Measurements from ENCODE around the gene RNF214. TPM values are rescaled to one million over a fixed set of nuclear protein-coding genes. Genes with fewer than 3 reads are reported as not detected.
A peak's percentile ranks its signal among the peaks of the same experiment; 100 is the strongest.

Gene RNF214
- total and polyA plus RNA-seq, 4 donors = 17.2 to 23.8 (median 20.2) TPM

DNA sequence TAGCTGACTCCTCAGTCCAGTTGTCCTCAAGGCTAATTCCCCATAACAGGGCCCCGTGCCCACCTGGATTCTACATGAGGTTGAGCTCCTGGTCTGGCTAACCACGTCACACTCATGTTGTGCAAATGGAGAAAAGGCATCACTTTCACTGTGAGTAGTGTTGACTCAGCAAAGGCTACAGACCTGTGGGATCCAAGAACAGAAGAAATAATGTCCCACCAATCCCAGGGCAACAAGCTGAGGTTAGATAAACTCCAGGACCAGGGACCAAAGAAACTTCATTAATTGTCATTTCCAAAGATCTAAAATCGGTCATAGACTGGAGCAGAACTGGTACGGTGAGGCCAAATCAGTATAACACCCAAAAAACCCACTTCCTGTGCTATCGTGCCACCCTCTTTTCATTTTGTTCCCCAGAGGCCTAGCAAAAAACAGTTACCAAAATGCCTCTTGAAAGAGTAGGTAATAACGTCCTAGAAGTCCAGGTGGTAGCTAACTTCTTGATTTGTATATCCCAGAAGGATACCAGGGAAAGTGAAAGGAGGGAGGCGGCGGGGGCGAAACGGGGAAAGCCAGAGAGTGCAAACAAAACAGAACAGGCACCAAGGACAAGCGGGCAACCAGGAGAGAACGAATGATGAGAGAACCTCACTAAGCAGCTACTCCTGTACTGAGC is 2.0 kb upstream of the RNF214 start:
- DNase-seq (ENCODE audit: low read depth in 4 of 6, low spot score in 6 of 6) = no peak
- Histone ChIP-seq H3K9me3 (ENCODE audit: control insufficient read depth, insufficient read depth, low read length) (no peaks in the 10 kb centered on the region), H3K4me3 (ENCODE audit: low read depth, low read length) (peak overlapping the region; percentile 94), H3K27ac (ENCODE audit: low read depth, low read length) (no peak overlapping the region), H3K27me3 (ENCODE audit: control insufficient read depth, insufficient read depth, low read length) (no peaks in the 10 kb centered on the region), H3K4me1 (ENCODE audit: control insufficient read depth, insufficient read depth, low read length) (peaks cover 23% of the 10 kb centered on the region), H3K36me3 (ENCODE audit: control insufficient read depth, insufficient read depth, low read length) (peaks cover 47% of the 10 kb centered on the region)
- 83% methylated on average over 8 of the region's 12 CpGs for WGBS (ENCODE audit: insufficient coverage)

DNA sequence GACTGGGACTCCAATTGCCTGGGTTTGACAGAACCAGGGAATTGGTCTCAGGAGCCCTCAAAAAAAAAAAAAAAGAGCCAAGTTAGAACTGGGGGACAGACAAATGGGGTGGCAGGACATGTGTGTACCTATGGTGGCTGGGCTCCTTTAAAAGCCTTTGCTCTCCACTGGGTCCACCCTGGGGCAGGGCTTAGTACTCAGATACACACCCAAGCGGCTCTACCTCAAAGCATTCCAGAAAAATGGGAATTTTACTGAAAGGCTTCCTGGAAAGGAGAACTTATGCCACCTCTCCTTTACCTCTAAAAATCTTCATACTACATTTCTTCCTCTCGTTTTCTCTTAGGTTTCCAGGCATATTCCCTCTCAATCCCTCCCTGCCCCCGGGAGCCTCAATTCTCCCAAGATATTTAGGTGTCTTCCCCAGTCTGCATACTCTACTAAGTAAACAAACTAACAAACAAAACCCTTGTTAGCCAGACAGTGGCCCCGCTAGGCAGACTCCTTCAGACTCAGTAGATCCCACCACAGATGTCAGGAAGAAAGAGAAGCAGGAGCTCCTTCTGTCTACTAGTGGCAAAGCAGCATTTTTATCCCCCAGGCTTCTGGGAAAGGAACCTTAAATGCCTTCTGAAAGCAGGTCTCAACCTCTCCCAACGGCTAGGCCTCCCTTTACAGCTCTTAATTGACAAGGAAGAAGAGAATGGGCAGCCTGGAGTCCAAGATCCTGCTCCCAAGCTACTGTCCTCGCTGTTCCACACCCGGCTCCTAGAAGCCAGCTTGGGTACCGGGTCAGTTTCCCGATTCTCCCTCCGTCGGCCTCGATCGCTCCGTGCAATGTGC is 1.3 kb upstream of the RNF214 start:
- peak overlapping the region; percentile 82 for H3K27ac ChIP-seq (ENCODE audit: low read depth, low read length)
- peaks cover 23% of the 10 kb centered on the region for H3K4me1 ChIP-seq (ENCODE audit: control insufficient read depth, insufficient read depth, low read length)
- no peaks in the 10 kb centered on the region for H3K27me3 ChIP-seq (ENCODE audit: control insufficient read depth, insufficient read depth, low read length)
- WGBS (ENCODE audit: insufficient coverage) = 9% methylated on average over 13 of the region's 14 CpGs
- no peak for DNase-seq (ENCODE audit: low read depth in 4 of 6, low spot score in 6 of 6)
- peak overlapping the region; percentile 94 for H3K4me3 ChIP-seq (ENCODE audit: low read depth, low read length)
- peaks cover 45% of the 10 kb centered on the region for H3K36me3 ChIP-seq (ENCODE audit: control insufficient read depth, insufficient read depth, low read length)
- no peaks in the 10 kb centered on the region for H3K9me3 ChIP-seq (ENCODE audit: control insufficient read depth, insufficient read depth, low read length)

DNA sequence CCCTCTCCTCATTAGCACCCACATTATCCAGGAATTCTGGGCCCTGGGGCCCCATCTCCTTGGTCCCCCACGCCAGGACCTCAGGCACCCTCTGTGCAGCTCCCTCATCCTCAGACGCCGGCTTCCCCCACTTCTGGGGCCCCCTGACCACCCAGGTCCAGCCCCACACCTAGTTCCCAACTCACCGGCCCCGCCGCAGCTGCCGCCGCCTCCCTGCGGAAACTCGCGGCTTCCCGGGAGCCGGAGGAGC is 704 bp upstream of the RNF214 start, which contains the start of gene PCSK7:
TSS of gene PCSK7 (minus strand) at position 232 of the 250 bp plus-strand sequence. CDS start 2,229 bp downstream, outside the sequence.
- peak within 1 kb of the TSS; percentile 97 for H3K27ac ChIP-seq (ENCODE audit: low read depth, low read length)
- H3K4me1 ChIP-seq (ENCODE audit: control insufficient read depth, insufficient read depth, low read length) = peaks cover 20% of the 10 kb centered on the region
- H3K4me3 ChIP-seq (ENCODE audit: low read depth, low read length) = peak within 1 kb of the TSS; percentile 94
- DNase-seq (ENCODE audit: low read depth in 4 of 6, low spot score in 6 of 6) = no peak
- H3K9me3 ChIP-seq (ENCODE audit: control insufficient read depth, insufficient read depth, low read length) = no peaks in the 10 kb centered on the region
- 0% methylated on average over 12 of the region's 13 CpGs for WGBS (ENCODE audit: insufficient coverage)
- peaks cover 42% of the 10 kb centered on the region for H3K36me3 ChIP-seq (ENCODE audit: control insufficient read depth, insufficient read depth, low read length)
- H3K27me3 ChIP-seq (ENCODE audit: control insufficient read depth, insufficient read depth, low read length) = no peaks in the 10 kb centered on the region

DNA sequence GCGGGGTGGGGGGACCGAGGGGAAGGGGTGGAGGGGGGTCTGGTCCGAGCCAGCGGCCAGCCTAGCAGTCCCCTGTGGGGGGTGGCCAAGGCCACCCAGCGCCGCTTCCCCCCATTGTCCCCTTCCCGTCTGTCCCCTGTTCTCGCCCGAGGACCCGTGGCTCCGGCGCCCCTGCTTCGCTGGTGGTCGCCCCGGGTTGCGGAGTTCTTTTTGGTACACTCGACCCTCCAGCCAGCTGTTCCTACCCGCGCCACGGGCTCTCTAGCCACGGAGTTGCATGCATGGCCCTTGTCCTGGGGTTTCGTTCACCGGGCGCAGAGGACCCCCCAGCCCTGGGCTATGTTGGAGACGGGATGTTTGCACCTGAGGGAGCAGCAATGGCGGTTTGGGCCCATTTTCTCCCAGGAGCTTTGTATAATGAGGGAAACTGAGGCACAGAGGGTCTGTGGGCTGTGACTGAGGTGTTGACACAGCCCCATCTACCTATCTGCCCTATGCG is 489 bp downstream of the RNF214 start:
- H3K4me3 ChIP-seq (ENCODE audit: low read depth, low read length) = peak overlapping the region; percentile 71
- H3K9me3 ChIP-seq (ENCODE audit: control insufficient read depth, insufficient read depth, low read length) = no peaks in the 10 kb centered on the region
- H3K27ac ChIP-seq (ENCODE audit: low read depth, low read length) = peak overlapping the region; percentile 57
- DNase-seq (ENCODE audit: low read depth in 4 of 6, low spot score in 6 of 6) = peak in 2 of 6 donors; percentile 30 to 34
- H3K27me3 ChIP-seq (ENCODE audit: control insufficient read depth, insufficient read depth, low read length) = no peaks in the 10 kb centered on the region
- peaks cover 34% of the 10 kb centered on the region for H3K36me3 ChIP-seq (ENCODE audit: control insufficient read depth, insufficient read depth, low read length)
- H3K4me1 ChIP-seq (ENCODE audit: control insufficient read depth, insufficient read depth, low read length) = peaks cover 20% of the 10 kb centered on the region
- WGBS (ENCODE audit: insufficient coverage) = 0% methylated on average over 23 of the region's 27 CpGs

DNA sequence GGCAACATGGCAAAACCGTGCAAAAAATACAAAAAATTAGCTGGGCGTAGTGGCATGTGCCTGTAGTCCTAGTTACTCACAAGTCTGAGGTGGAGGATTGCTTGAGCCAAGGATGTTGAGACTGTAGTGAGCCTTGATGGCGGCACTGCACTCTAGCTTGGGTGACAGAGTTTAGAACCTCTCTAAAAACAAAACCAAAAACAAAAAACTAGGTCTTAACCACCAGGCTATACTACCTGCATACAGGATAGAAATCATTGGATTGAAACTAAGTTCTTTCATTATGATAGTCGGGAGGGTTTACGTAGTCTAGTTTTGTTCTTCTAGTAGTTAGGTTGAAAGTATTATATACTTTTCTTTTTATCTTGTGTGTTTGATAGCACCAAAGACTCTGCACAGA is 5.8 kb downstream of the RNF214 start:
- H3K27me3 ChIP-seq (ENCODE audit: control insufficient read depth, insufficient read depth, low read length) = no peaks in the 10 kb centered on the region
- 100% methylated on average over 2 of the region's 5 CpGs for WGBS (ENCODE audit: insufficient coverage)
- H3K36me3 ChIP-seq (ENCODE audit: control insufficient read depth, insufficient read depth, low read length) = peaks cover 28% of the 10 kb centered on the region
- H3K9me3 ChIP-seq (ENCODE audit: control insufficient read depth, insufficient read depth, low read length) = no peaks in the 10 kb centered on the region
- DNase-seq (ENCODE audit: low read depth in 4 of 6, low spot score in 6 of 6) = no peak
- H3K27ac ChIP-seq (ENCODE audit: low read depth, low read length) = no peak overlapping the region
- H3K4me1 ChIP-seq (ENCODE audit: control insufficient read depth, insufficient read depth, low read length) = no peaks in the 10 kb centered on the region
- H3K4me3 ChIP-seq (ENCODE audit: low read depth, low read length) = no peak overlapping the region

DNA sequence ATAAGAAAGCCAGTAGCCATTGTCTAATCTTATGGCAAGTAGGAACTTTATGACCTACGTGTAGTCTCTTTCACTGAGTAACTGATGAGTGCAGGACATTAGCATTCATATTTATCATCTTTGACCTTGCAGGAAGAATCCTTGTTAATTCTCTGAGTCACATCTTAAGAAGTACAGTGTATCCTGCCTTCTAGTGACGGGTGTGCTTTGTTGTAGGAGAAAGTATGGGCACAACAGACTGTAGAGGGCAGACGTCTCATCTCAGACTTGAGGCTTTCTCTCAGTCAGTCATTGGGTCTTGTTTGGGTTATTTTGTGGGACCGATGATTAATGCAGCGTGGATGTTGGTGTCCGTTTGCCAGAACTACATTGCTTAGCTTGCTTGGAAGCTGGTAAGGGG is 6.8 kb downstream of the RNF214 start:
- Histone ChIP-seq H3K4me1 (ENCODE audit: control insufficient read depth, insufficient read depth, low read length) (no peaks in the 10 kb centered on the region), H3K9me3 (ENCODE audit: control insufficient read depth, insufficient read depth, low read length) (no peaks in the 10 kb centered on the region), H3K4me3 (ENCODE audit: low read depth, low read length) (no peak overlapping the region), H3K36me3 (ENCODE audit: control insufficient read depth, insufficient read depth, low read length) (peaks cover 28% of the 10 kb centered on the region), H3K27ac (ENCODE audit: low read depth, low read length) (no peak overlapping the region), H3K27me3 (ENCODE audit: control insufficient read depth, insufficient read depth, low read length) (no peaks in the 10 kb centered on the region)
- WGBS (ENCODE audit: insufficient coverage) = 89% methylated on average over 5 of the region's 6 CpGs
- no peak for DNase-seq (ENCODE audit: low read depth in 4 of 6, low spot score in 6 of 6)

DNA sequence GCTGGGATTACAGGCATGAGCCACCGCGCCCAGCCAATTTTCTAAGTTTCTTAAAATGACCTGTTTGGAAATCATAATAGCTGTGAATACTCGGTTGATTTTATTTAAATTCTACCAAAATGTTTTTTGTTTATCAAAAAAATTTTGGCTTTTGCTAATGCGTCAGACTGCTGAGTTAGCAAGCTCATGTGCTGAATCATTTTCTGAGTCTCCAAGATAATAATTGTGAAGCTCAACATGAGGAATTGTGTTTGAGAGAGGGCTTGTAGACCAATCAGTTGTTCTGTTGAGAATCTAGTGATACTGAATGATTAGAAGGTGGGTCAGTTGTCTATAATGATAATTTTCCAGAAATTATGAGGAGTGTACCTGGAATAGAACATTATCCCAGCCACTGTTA is 15.9 kb downstream of the RNF214 start:
- 97% methylated on average over 3 of the region's 4 CpGs for WGBS (ENCODE audit: insufficient coverage)
- H3K36me3 ChIP-seq (ENCODE audit: control insufficient read depth, insufficient read depth, low read length) = peaks cover 35% of the 10 kb centered on the region
- H3K27ac ChIP-seq (ENCODE audit: low read depth, low read length) = no peak overlapping the region
- no peaks in the 10 kb centered on the region for H3K4me1 ChIP-seq (ENCODE audit: control insufficient read depth, insufficient read depth, low read length)
- DNase-seq (ENCODE audit: low read depth in 4 of 6, low spot score in 6 of 6) = no peak
- H3K4me3 ChIP-seq (ENCODE audit: low read depth, low read length) = no peak overlapping the region
- H3K9me3 ChIP-seq (ENCODE audit: control insufficient read depth, insufficient read depth, low read length) = no peaks in the 10 kb centered on the region
- no peaks in the 10 kb centered on the region for H3K27me3 ChIP-seq (ENCODE audit: control insufficient read depth, insufficient read depth, low read length)

DNA sequence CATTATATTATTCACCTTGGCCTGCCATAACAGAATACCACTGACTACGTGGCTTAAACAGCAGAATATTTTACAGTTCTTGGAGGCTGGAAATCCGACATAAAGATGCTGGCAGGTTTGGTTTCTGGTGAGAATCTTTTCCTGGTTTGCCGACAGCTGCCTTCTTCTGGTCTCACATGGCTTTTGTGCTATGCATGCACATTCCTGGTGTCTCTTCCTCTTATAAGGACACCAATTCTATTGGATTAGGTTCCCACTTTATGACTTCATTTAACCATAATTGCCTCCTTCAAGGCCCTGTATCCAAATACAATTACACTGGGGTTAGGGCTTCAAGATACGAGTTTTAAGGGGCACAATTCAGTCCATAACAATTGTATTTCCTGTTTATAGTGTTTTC is 17.1 kb downstream of the RNF214 start:
- WGBS (ENCODE audit: insufficient coverage) = 100% methylated on average over 1 of the region's 4 CpGs
- H3K36me3 ChIP-seq (ENCODE audit: control insufficient read depth, insufficient read depth, low read length) = peaks cover 43% of the 10 kb centered on the region
- H3K27me3 ChIP-seq (ENCODE audit: control insufficient read depth, insufficient read depth, low read length) = no peaks in the 10 kb centered on the region
- no peak for DNase-seq (ENCODE audit: low read depth in 4 of 6, low spot score in 6 of 6)
- no peak overlapping the region for H3K4me3 ChIP-seq (ENCODE audit: low read depth, low read length)
- no peaks in the 10 kb centered on the region for H3K9me3 ChIP-seq (ENCODE audit: control insufficient read depth, insufficient read depth, low read length)
- H3K4me1 ChIP-seq (ENCODE audit: control insufficient read depth, insufficient read depth, low read length) = no peaks in the 10 kb centered on the region
- no peak overlapping the region for H3K27ac ChIP-seq (ENCODE audit: low read depth, low read length)

DNA sequence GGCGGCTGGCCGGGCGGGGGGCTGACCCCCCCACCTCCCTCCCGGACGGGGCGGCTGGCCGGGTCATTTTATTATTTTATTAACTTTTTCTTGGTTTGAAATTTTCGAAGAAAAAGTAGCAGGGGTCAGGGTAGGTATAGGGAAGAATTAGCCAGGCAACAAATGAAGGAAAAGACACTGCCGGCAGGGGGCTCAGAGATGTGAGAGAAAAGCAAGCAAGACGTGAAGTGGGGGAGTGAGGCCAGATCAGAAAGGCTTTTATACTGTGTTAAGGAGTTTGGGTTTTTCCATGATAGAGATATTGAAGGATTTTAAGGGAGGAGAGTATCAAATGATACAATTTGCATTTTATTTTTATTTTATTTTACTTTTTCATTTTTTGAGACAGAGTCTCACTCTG is 19.0 kb downstream of the RNF214 start:
- H3K9me3 ChIP-seq (ENCODE audit: control insufficient read depth, insufficient read depth, low read length) = no peaks in the 10 kb centered on the region
- H3K4me1 ChIP-seq (ENCODE audit: control insufficient read depth, insufficient read depth, low read length) = no peaks in the 10 kb centered on the region
- H3K36me3 ChIP-seq (ENCODE audit: control insufficient read depth, insufficient read depth, low read length) = peaks cover 42% of the 10 kb centered on the region
- DNase-seq (ENCODE audit: low read depth in 4 of 6, low spot score in 6 of 6) = no peak
- H3K27me3 ChIP-seq (ENCODE audit: control insufficient read depth, insufficient read depth, low read length) = no peaks in the 10 kb centered on the region
- no peak overlapping the region for H3K27ac ChIP-seq (ENCODE audit: low read depth, low read length)
- WGBS (ENCODE audit: insufficient coverage) = 92% methylated on average over 3 of the region's 10 CpGs
- H3K4me3 ChIP-seq (ENCODE audit: low read depth, low read length) = no peak overlapping the region

DNA sequence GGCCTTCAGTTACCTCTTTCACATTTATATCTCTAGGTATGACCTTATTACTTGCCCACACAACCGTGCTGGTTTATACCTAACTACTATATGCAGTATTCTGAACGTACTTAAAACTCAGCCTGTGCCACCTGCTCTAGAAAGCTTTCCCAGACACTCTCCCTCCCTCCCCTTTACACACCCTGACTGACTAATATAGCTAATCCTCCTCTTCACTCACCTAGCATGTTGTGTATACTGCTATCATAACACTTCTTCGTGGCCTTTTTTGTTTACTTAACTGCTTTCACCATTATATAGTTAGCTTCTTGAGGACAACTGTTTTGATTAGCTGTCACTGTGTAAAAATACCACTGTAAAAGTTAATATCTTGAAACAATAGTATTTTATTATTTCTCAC is 23.5 kb downstream of the RNF214 start:
- H3K27me3 ChIP-seq (ENCODE audit: control insufficient read depth, insufficient read depth, low read length) = no peaks in the 10 kb centered on the region
- WGBS (ENCODE audit: insufficient coverage) = 100% methylated on average over 2 of the region's 3 CpGs
- no peak overlapping the region for H3K4me3 ChIP-seq (ENCODE audit: low read depth, low read length)
- no peaks in the 10 kb centered on the region for H3K4me1 ChIP-seq (ENCODE audit: control insufficient read depth, insufficient read depth, low read length)
- no peaks in the 10 kb centered on the region for H3K9me3 ChIP-seq (ENCODE audit: control insufficient read depth, insufficient read depth, low read length)
- H3K36me3 ChIP-seq (ENCODE audit: control insufficient read depth, insufficient read depth, low read length) = peaks cover 32% of the 10 kb centered on the region
- DNase-seq (ENCODE audit: low read depth in 4 of 6, low spot score in 6 of 6) = no peak
- H3K27ac ChIP-seq (ENCODE audit: low read depth, low read length) = no peak overlapping the region
